ENCODE data around the gene CFTR. TPM values are rescaled to one million over a fixed set of nuclear protein-coding genes. Genes with fewer than 3 reads are reported as not detected.

The CFTR gene
- total RNA-seq, 1 donor from 2014 or later: not detected

- Mint-ChIP-seq H3K4me3 (no peak overlapping the region), H3K27ac (no peak overlapping the region), H3K9me3 (no peaks in the 10 kb centered on the region), H3K36me3 (ENCODE audit: low read depth) (no peaks in the 10 kb centered on the region), H3K4me1 (no peaks in the 10 kb centered on the region), H3K27me3 (no peaks in the 10 kb centered on the region)
- no peak for TF ChIP-seq CTCF (IDR thresholded peaks at IDR 0.05)
- ATAC-seq (ENCODE audit: low read depth) (no peak), DNase-seq (no peak)
- intact Hi-C loops (cut with micrococcal nuclease): no loop called here
- POLR2A ChIA-PET: no interaction called here
- CTCF ChIA-PET: no interaction called here
Measured at GRCh38 chr7:117645481-117646165, 165.8 kb downstream of the CFTR start.

GRCh38 chr7:117648203-117648866 is 168.5 kb downstream of the CFTR start:
- DNase-seq (no peak), ATAC-seq (ENCODE audit: low read depth) (no peak)
- no peaks in the 10 kb centered on the region for H3K27me3 Mint-ChIP-seq
- H3K27ac Mint-ChIP-seq: no peak overlapping the region
- ChIA-PET POLR2A (no interaction called here), CTCF (no interaction called here)
- no peaks in the 10 kb centered on the region for H3K4me1 Mint-ChIP-seq
- no peak overlapping the region for H3K4me3 Mint-ChIP-seq
- H3K36me3 Mint-ChIP-seq (ENCODE audit: low read depth): no peaks in the 10 kb centered on the region
- intact Hi-C loops (cut with micrococcal nuclease): no loop called here
- no peak for TF ChIP-seq CTCF (IDR thresholded peaks at IDR 0.05)
- H3K9me3 Mint-ChIP-seq: no peaks in the 10 kb centered on the region

- ATAC-seq (ENCODE audit: low read depth): no peak
- H3K27me3 Mint-ChIP-seq: no peaks in the 10 kb centered on the region
- no peak for DNase-seq
- H3K9me3 Mint-ChIP-seq: no peaks in the 10 kb centered on the region
- TF ChIP-seq CTCF (IDR thresholded peaks at IDR 0.05): no peak
- no peaks in the 10 kb centered on the region for H3K36me3 Mint-ChIP-seq (ENCODE audit: low read depth)
- H3K4me3 Mint-ChIP-seq: no peak overlapping the region
- H3K4me1 Mint-ChIP-seq: no peaks in the 10 kb centered on the region
- ChIA-PET POLR2A (no interaction called here), CTCF (no interaction called here)
- H3K27ac Mint-ChIP-seq: no peak overlapping the region
- intact Hi-C loops (cut with micrococcal nuclease): no loop called here
Measured at GRCh38 chr7:117652943-117653680, 173.3 kb downstream of the CFTR start.

- Mint-ChIP-seq H3K36me3 (ENCODE audit: low read depth) (no peaks in the 10 kb centered on the region), H3K27me3 (no peaks in the 10 kb centered on the region), H3K4me3 (no peak overlapping the region), H3K4me1 (no peaks in the 10 kb centered on the region), H3K27ac (no peak overlapping the region), H3K9me3 (no peaks in the 10 kb centered on the region)
- intact Hi-C loops (cut with micrococcal nuclease): no loop called here
- no peak for DNase-seq
- TF ChIP-seq CTCF (IDR thresholded peaks at IDR 0.05): no peak
- ChIA-PET POLR2A (no interaction called here), CTCF (no interaction called here)
- ATAC-seq (ENCODE audit: low read depth): no peak
Measured at GRCh38 chr7:117654780-117655179, 175.0 kb downstream of the CFTR start.

- intact Hi-C loops (cut with micrococcal nuclease): no loop called here
- DNase-seq (no peak), ATAC-seq (ENCODE audit: low read depth) (no peak)
- H3K4me1 Mint-ChIP-seq: no peaks in the 10 kb centered on the region
- ChIA-PET CTCF (no interaction called here), POLR2A (no interaction called here)
- H3K36me3 Mint-ChIP-seq (ENCODE audit: low read depth): no peaks in the 10 kb centered on the region
- H3K27me3 Mint-ChIP-seq: no peaks in the 10 kb centered on the region
- H3K4me3 Mint-ChIP-seq: no peak overlapping the region
- TF ChIP-seq CTCF (IDR thresholded peaks at IDR 0.05): no peak
- no peaks in the 10 kb centered on the region for H3K9me3 Mint-ChIP-seq
- no peak overlapping the region for H3K27ac Mint-ChIP-seq
Measured at GRCh38 chr7:117656806-117657205, 177.0 kb downstream of the CFTR start.

All from activated B cell treated with CpG ODN at 0.5 μM for 24 hours (primary cell).